Measurements from ENCODE around the gene LVRN.

GRCh38 chr5:116044073-116044472 is 81.8 kb downstream of the LVRN start:
- TF ChIP-seq CTCF (IDR thresholded peaks at IDR 0.05) = no peak
- no peak for TF ChIP-seq POLR2A (IDR thresholded peaks at IDR 0.05)
